ENCODE measurements around the gene ATG7.

ATG7 gene

GRCh38 chr3:11307830-11308432 lies 35.7 kb downstream of the ATG7 start (continued):
- TF ChIP-seq ZFP3 (CRISPR knock-in tag; IDR thresholded peaks at IDR 0.05) (no peak), RARB (CRISPR knock-in tag; IDR thresholded peaks at IDR 0.05) (no peak)

- TF ChIP-seq ZNF70 (CRISPR knock-in tag; IDR thresholded peaks at IDR 0.05) (no peak), CREB5 (CRISPR knock-in tag; IDR thresholded peaks at IDR 0.05; ENCODE audit: low read depth) (no peak), CSDC2 (CRISPR knock-in tag; IDR thresholded peaks at IDR 0.05) (no peak), SNAI2 (CRISPR knock-in tag; IDR thresholded peaks at IDR 0.05) (no peak), CSRNP3 (CRISPR knock-in tag; IDR thresholded peaks at IDR 0.05) (no peak), ZNF8 (CRISPR knock-in tag; IDR thresholded peaks at IDR 0.05) (no peak), TCF4 (CRISPR knock-in tag; IDR thresholded peaks at IDR 0.05; ENCODE audit: borderline replicate concordance) (no peak), RARB (CRISPR knock-in tag; IDR thresholded peaks at IDR 0.05) (no peak), ISL1 (CRISPR knock-in tag; IDR thresholded peaks at IDR 0.05) (no peak), BACH2 (CRISPR knock-in tag; IDR thresholded peaks at IDR 0.05; ENCODE audit: borderline replicate concordance) (no peak), PATZ1 (CRISPR knock-in tag; IDR thresholded peaks at IDR 0.05; ENCODE audit: borderline replicate concordance) (no peak), ZC3H10 (CRISPR knock-in tag; IDR thresholded peaks at IDR 0.05) (no peak), GLIS3 (CRISPR knock-in tag; IDR thresholded peaks at IDR 0.05) (no peak), ZFP3 (CRISPR knock-in tag; IDR thresholded peaks at IDR 0.05) (no peak), OSR1 (CRISPR knock-in tag; IDR thresholded peaks at IDR 0.05) (no peak), ARNTL (CRISPR knock-in tag; IDR thresholded peaks at IDR 0.05; ENCODE audit: borderline replicate concordance, low read depth) (no peak), ZFP30 (CRISPR knock-in tag; IDR thresholded peaks at IDR 0.05) (no peak), ZNF565 (CRISPR knock-in tag; conservative IDR thresholded peaks at IDR 0.05; ENCODE audit: low read depth) (no peak), PPARA (CRISPR knock-in tag; IDR thresholded peaks at IDR 0.05; ENCODE audit: borderline replicate concordance) (no peak)
- no peak for ATAC-seq
Observed at GRCh38 chr3:11310258-11310657, 38.1 kb downstream of the ATG7 start.

DNA sequence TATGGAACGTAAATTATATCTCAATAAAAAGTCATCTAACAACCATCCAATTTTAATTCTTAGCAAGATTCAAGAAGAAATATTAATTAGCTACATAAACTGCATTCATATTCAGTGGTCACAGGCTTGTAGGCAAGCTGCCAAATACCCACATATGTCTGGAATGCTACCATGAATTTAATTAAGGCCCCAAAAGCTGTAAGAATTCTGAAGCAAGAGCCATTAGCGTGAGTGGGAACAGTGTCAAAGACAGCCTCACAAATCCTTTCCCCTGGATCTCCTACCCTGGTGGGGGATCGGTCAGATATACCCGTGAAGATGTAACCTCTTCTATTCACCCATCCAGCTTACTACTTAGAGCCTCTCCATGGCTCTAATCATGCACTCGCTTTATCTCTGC lies 40.0 kb downstream of the ATG7 start:
- TF ChIP-seq ZFP30 (CRISPR knock-in tag; IDR thresholded peaks at IDR 0.05) (no peak), ISL1 (CRISPR knock-in tag; IDR thresholded peaks at IDR 0.05) (peak; percentile 55)
- no peak; the same call in 2 of the 3 replicates for ATAC-seq

DNA sequence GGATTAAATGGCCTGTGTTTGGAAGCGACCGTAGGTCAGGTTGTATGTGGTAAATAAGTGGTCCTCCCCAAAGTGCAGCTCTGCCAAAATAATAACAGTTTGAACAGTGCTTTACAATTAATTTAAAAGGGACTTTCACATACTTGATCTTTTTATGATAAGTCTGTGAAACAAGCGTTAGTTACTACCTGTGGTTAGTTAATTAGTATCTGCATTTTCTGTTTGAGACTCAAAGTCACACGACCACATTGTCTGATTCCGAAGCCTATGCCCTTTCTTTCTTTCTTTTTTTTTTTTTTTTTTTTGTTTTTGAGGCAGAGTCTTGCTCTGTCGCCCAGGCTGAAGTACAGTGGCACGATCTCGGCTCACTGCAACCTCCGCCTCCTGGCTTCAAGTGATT lies 45.1 kb downstream of the ATG7 start:
- no peak for ATAC-seq
- TF ChIP-seq BACH2 (CRISPR knock-in tag; IDR thresholded peaks at IDR 0.05; ENCODE audit: borderline replicate concordance) (no peak), PATZ1 (CRISPR knock-in tag; IDR thresholded peaks at IDR 0.05; ENCODE audit: borderline replicate concordance) (no peak), ZNF8 (CRISPR knock-in tag; IDR thresholded peaks at IDR 0.05) (no peak), ZFP3 (CRISPR knock-in tag; IDR thresholded peaks at IDR 0.05) (no peak), PPARA (CRISPR knock-in tag; IDR thresholded peaks at IDR 0.05; ENCODE audit: borderline replicate concordance) (no peak), ZNF70 (CRISPR knock-in tag; IDR thresholded peaks at IDR 0.05) (no peak), TSHZ2 (CRISPR knock-in tag; IDR thresholded peaks at IDR 0.05) (no peak)
